Mammary epithelial cell (primary cell): ENCODE measurements around the gene TMEM115.

Experiments used
- EZH2 ChIP-seq: IDR thresholded peaks from 2 replicates; pipeline ENCODE4 v1.6.1; 2012; ENCODE audit warnings: low read length, inconsistent platforms, borderline replicate concordance
- TF ChIP-seq, protein P1 (sequence below), 2 donors: IDR thresholded peaks in 1 of 2; conservative IDR thresholded peaks in 1 of 2; 2 replicates each; pipeline ENCODE4 v1.5.1; 2011 to 2012; ENCODE audit warnings: inconsistent platforms in 2 of 2, low read length in 2 of 2, mild to moderate bottlenecking in 2 of 2, control low read depth in 1 of 2, low read depth in 1 of 2; ENCODE audit not compliant: insufficient read depth in 1 of 2; ENCODE audit errors: extremely low read depth in 1 of 2

DNA sequence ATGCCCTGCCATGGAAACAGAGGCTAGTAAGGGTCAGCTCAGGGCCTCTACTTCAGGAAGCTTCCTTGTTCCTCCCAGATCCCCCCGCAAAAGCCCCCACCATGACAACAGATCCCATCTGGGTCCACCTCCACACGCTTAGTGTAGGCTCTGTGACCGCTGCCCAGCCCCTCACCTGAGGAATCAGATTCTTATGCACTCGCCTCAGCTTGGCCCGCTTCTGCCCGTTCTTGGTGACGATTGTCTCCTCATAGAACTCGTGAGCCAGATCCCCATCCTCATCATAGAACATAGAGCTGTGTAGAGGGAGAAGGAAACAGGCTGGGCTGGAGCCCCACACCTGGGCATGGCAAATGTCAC is 33.2 kb downstream of the TMEM115 start:
- TF ChIP-seq, protein P1, sequence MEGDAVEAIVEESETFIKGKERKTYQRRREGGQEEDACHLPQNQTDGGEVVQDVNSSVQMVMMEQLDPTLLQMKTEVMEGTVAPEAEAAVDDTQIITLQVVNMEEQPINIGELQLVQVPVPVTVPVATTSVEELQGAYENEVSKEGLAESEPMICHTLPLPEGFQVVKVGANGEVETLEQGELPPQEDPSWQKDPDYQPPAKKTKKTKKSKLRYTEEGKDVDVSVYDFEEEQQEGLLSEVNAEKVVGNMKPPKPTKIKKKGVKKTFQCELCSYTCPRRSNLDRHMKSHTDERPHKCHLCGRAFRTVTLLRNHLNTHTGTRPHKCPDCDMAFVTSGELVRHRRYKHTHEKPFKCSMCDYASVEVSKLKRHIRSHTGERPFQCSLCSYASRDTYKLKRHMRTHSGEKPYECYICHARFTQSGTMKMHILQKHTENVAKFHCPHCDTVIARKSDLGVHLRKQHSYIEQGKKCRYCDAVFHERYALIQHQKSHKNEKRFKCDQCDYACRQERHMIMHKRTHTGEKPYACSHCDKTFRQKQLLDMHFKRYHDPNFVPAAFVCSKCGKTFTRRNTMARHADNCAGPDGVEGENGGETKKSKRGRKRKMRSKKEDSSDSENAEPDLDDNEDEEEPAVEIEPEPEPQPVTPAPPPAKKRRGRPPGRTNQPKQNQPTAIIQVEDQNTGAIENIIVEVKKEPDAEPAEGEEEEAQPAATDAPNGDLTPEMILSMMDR (conservative IDR thresholded peaks at IDR 0.05 in 1 of 2, IDR thresholded peaks at IDR 0.05 in 1 of 2; ENCODE audit: extremely low read depth in 1 of 2, insufficient read depth in 1 of 2, low read depth in 1 of 2, low read length in 2 of 2): no peak
- no peak for TF ChIP-seq EZH2
